NCI-H1694 (cell line): ENCODE measurements around the gene MS4A18.
"Not testable (repeated sequence)": the region's sequence is repeated elsewhere in the genome, so short reads cannot be mapped to it uniquely, and the experiment has no call there.

Experiments
- DNase-seq: peaks from one replicate; lab custom pipeline; 2025; lab: John Stamatoyannopoulos, UW

MS4A18 gene

DNA sequence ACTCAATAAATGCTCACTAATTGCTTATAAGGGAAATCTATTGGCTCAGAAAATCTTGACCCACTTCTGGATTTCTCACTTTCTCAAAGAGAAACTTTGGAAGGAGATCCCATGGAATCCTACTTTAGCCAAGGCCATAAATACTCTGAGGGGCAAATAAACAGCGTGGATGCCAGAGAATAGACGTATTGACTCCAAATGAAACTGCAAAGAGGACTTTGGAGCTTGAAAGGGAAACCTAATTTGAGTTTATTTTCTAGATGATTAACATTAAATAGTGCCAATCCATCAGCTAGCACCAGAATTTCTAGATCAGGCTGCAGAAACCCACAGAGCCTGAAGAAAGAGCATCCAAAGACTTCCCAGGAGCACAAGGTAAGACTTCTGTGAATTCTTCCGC lies at the start of gene MS4A18:
Gene MS4A18, plus strand, starts transcription at position 301 of the 400 bp plus-strand sequence.
- DNase-seq = no peak

- DNase-seq = not testable (repeated sequence)
Observed at GRCh38 chr11:60678231-60678630, 46.3 kb upstream of the MS4A18 start.

GRCh38 chr11:60679879-60680278 lies 44.6 kb upstream of the MS4A18 start:
- DNase-seq = no peak

DNA sequence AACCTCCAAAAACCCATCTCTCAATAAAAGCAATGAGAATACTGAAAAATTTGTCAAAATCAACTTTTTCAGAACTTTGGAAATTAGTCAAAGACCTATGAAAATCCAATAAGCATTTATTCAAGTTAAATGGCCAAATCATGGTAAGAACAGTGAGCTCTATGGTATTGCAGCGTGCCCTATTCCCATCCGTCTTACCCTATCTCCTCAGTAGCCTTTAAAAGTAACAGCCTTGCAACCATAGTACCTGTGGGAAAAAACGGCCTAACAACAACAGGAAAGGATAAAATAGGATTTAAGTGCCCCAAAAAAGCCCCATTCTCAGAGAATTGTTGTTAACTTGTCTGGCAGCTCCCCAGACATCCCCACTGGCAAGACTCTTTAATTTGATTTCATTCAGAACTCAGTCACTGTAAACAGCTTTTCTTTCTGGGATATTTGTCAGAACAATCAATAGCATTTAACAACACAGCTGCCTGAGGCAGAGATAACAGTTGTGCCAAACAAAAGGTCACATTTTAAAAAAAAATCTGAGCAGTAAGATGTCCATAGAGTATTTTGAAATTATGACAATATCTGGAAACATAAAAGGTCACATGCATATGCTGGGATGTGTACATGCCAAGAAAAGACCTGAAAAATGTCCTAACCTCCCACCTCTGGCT lies 43.9 kb upstream of the MS4A18 start:
- DNase-seq = no peak

DNA sequence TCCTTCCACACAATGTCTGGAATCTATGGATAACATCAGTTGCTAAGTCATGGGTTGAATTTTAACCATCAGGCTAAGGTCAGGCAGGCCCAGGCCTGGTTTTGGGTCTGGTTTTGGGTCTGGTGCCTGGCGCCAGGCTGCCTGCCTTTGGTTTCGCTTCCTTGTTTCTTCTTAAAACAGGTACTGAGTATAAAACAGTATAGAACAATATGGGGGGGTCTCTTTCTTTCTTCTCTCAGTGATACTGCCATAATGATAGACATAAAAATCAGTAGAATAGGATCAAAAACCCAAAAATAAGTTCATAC lies 40.0 kb upstream of the MS4A18 start:
- not testable (repeated sequence) for DNase-seq

DNA sequence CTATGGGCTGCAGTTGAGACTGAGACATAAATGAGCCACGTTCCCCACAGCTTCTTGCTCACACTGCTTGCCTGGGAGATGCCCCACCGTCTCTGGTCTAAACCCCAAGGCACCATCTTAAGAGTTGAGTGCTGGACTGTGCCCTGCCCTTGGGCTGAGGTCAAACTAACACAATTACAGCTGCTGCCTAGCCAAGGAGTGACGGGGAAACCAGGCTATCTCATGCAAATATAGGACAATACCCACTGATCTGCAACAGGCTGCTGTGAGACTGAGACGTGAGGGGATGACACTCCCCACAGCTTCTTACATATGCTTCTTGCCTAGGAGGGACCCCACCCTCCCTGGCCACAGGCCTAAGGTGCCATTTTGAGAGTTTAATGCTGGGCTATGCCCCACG lies 32.9 kb upstream of the MS4A18 start:
- DNase-seq = no peak

DNA sequence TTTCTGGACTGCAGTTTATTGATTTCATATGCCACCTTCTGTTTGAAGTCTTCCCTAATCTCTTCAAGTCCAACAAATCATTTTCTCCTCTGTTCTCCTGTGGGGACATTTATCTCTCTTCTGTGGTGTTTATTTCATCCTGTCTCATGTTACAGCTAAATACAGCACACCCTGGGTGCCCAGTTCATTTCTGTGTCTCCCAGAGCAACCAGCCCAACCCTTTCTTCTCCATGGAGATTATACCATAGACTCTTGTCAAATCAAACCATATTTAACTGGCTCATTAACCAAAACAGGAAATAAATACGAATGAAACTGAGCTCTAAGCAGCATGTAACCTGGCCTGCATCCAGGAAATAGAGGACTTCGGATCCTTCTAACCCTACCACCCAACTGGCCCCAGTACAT lies 25.2 kb upstream of the MS4A18 start, which contains the start of gene MS4A8:
Gene MS4A8, plus strand, starts transcription at position 329 of the 408 bp plus-strand sequence. CDS start 1,249 bp downstream, outside the sequence.
- no peak for DNase-seq

DNA sequence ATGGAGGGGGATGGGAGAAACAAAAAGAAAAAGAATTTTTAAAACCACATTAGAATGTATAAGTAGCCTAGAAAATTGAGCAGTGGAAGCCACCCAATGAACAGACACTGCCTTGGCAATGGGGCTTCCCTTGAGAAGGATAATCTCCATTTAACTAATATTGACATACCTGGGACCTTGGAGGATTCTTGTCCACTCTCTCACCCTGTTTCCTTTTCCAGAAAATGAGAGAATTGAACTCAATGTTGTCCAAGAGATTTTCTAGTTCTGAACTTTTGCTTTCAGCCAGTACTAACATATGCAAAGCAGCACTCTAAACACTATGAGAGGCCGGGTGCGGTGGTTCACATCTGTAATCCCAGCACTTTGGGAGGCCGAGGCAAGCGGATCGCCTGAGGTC lies 24.6 kb upstream of the MS4A18 start:
- no peak for DNase-seq

DNA sequence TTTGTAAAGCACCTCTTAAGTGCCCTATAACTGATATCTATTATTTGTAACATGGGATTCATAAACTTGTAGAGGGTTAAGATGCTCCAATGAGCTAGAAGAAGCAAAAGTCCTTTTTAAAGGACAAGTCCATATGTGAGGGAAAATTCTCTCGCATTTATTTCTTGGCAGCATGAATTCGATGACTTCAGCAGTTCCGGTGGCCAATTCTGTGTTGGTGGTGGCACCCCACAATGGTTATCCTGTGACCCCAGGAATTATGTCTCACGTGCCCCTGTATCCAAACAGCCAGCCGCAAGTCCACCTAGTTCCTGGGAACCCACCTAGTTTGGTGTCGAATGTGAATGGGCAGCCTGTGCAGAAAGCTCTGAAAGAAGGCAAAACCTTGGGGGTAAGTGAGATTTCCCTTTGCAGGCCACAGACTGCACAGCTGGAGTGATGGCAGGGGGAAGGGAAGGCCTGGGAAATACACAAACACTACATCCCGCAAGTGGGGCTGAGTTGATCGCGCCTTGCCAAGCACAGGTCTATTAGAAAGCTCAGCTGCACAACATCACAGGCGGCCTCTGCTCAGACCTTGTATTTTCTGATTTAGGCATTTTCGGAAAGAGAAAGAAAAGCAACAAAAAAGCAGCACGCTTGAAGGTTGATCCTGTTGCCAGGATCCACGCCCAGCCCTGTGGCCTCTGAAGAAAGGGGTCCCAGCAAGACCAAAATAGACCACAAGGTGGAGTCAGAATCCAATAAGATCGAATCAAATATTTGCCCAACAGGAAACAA lies 23.6 kb upstream of the MS4A18 start:
- DNase-seq = peak; percentile 11

DNA sequence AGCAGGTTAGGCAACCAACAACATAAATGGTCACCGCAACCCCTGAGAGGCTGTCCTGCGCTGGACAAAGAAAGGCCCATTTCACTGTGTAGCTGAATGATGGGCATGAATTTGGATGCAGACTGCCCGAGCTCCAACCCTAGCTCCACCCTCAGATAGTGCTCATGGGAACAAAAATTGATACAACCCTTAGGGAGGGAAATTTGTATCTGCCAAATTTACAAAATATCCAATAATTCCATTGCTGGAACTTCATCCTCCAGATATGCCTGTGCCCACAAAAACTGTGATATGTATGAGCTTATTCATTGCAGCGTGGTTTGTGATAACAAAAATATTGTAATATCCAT lies 23.1 kb upstream of the MS4A18 start:
- no peak for DNase-seq

DNA sequence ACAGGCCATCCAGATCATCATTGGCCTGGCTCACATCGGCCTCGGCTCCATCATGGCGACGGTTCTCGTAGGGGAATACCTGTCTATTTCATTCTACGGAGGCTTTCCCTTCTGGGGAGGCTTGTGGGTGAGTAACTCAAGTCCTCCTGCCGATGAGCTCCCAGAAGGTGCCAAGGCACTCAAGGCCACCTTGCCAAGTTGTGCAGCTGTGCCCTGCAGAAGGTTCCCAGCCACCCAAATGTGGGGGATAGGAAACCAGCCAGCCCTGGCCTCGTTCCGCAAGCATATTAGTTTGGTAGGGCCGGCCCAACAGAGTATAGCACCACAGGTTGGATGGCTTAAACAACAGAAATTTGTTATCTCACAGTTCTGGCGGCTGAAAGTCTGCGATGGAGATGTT lies 21.1 kb upstream of the MS4A18 start:
- DNase-seq = no peak

GRCh38 chr11:60705895-60706294 lies 18.6 kb upstream of the MS4A18 start:
- DNase-seq = no peak

DNA sequence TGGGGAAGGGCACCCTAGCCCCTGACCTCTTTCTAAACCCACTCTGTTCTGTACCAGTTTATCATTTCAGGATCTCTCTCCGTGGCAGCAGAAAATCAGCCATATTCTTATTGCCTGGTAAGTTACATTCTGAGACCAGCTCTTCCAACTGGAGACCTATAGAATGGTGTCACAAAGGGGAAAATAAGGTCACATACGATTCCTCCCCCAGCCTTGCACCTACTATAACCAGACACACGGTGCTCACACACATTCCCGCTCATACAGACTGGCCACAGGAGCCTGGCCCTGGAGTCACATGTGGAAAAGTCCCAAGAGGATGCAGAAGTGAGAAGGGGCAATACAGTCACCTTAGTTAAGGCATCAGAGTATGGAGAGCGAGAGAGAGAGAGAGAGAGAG lies 17.6 kb upstream of the MS4A18 start:
- DNase-seq = no peak

DNA sequence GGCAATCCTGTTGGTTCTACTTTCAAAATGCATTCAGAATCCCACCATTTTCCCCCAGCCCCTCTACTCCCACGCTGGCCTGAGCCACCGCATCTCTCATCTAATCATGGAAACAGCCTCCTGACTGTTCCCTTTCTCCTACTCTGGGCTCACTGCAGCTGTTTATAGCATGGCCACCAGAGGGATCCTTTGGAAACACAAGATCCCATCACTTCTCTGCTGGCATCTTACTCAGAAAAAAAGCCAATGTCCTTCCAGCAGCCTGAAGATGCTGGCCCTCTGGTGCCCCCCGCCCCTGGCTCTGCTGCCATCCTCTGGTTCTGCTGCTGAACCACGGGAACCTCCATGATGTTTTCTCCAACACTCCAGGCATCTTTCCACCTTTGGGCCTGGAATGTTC lies 14.0 kb upstream of the MS4A18 start:
- DNase-seq = no peak

DNA sequence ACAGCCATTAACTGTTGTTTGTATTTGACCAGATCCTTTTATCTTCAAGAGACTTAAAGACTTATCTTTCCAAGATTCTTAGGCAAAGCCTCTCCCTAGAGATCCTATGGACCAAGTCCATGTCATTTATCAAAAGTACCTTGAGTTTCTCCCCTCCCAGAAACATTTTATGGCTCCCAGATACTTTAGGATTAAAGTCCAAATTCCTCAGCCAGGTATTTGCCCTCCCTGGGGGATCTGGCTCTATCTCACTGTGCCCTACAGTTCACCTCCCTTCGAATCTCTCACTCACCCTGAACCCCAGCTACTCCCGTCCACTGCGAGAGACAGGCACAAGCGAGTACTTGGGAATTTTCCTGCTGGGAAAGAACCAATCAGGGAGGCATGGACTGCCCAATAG lies 13.2 kb upstream of the MS4A18 start:
- DNase-seq = no peak

- DNase-seq = not testable (repeated sequence)
Observed at GRCh38 chr11:60713423-60713822, 11.1 kb upstream of the MS4A18 start.

GRCh38 chr11:60717956-60718355 lies 6.6 kb upstream of the MS4A18 start:
- DNase-seq = no peak

DNA sequence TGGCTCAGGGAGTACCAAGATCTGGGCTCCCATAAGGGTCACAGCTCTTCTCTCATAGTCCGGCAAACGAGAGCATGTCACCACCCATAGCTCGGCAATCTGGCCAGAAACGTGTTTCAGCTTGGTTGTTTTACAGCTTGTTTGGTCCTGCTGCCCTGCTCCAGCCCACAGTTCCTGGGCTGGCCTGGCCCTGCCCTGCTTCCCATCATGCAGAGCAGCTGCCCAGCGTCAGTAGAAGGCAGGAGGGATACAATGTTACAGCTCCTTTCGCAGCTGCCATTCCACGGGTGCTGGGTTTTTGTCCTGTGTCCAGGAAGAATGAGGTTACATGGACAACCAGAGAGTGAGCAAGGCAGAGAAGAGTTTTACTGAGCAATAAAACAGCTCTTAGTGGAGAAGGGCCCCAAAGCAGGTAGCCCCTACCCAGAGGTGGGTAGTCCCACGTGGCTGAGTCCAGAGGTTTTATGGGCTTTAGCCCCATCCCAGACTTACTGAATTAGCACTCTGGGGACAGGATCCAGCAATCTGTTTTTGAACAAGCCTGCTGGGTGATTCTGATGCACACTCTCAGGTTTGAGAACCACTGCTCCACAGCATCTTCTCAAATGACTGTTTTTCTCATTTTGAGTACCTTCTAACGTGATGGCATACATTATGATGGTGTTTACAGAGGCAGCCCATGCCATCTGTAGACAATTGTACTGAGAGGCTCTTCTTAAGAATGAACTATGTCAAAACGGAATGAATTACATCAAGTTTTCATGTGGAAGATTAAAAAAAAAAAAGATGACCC lies 5.8 kb upstream of the MS4A18 start:
- no peak for DNase-seq

DNA sequence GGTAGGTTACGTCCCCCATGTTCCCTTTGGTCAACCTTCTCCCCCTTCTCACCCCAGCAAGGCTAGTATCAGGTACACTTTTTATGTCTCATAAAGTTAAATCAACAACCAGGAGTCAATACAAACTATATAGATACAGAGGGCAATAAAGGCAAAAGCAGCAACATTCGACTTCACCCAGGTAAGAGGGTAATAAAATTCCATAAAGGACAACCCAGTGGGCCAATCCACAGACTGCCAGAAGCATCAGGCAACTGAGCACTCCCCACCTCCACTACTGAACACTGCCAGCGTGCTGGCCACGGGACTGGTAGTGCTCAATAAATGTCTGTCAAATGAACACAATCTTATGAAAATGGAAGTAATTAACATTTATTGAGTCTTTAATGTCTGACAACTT lies 5.1 kb upstream of the MS4A18 start:
- no peak for DNase-seq

DNA sequence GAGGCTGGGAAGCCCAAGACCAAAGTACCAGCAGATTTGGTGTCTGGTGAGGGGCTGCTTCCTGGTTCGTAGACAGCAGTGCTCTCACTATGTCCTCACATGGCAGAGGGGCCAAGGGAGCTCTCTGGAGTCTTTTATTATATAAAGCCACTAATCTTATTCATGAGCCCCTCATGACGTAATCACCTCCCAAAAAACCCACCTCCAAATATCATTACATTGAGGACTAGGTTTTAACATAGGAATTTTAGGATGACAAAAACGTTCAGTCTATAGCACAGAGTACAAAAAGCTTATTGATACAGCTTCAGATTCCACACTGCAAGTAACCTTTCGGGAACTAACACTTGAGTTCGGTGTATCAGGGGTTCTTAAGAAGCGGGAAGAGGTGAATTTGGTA lies 4.1 kb upstream of the MS4A18 start:
- DNase-seq = no peak

GRCh38 chr11:60725592-60725991 lies 1.1 kb downstream of the MS4A18 start:
- DNase-seq = no peak

GRCh38 chr11:60731586-60731985 lies 7.1 kb downstream of the MS4A18 start:
- DNase-seq = no peak

- DNase-seq = no peak
Observed at GRCh38 chr11:60734279-60734678, 9.8 kb downstream of the MS4A18 start.
